Nephron progenitor cell (in vitro differentiated cells): ENCODE measurements around the gene MON1A.
"Not testable (repeated sequence)": the region's sequence is repeated elsewhere in the genome, so short reads cannot be mapped to it uniquely, and the experiment has no call there.

ENCODE experiments used
- DNase-seq: peaks from one replicate; pipeline ENCODE4 v3.0.0; 2021
- H3K27ac Mint-ChIP-seq: 2 replicates; pipeline ENCODE4 v1.8.0; 2021; ENCODE audit warnings: mild to moderate bottlenecking, moderate library complexity, mixed read lengths
- H3K27me3 Mint-ChIP-seq: 2 replicates; pipeline ENCODE4 v1.8.0; 2021; ENCODE audit warnings: mild to moderate bottlenecking, low read depth, mixed read lengths; ENCODE audit not compliant: poor library complexity
- H3K36me3 Mint-ChIP-seq: 2 replicates; pipeline ENCODE4 v1.8.0; 2021; ENCODE audit warnings: low read depth, mixed read lengths
- H3K4me1 Mint-ChIP-seq: 2 replicates; pipeline ENCODE4 v1.8.0; 2021; ENCODE audit warnings: mixed read lengths
- H3K4me3 Mint-ChIP-seq: 2 replicates; pipeline ENCODE4 v1.8.0; 2021; ENCODE audit warnings: mild to moderate bottlenecking, moderate library complexity, mixed read lengths
- H3K9me3 Mint-ChIP-seq: 2 replicates; pipeline ENCODE4 v1.8.0; 2021; ENCODE audit warnings: mild to moderate bottlenecking, moderate library complexity, mixed read lengths
- CTCF ChIP-seq: fragments of 200-600 bp; sonication (generic); IDR thresholded peaks from 2 replicates; pipeline ENCODE4 v1.5.0; 2021; ENCODE audit warnings: antibody characterized with exemption

MON1A gene

DNA sequence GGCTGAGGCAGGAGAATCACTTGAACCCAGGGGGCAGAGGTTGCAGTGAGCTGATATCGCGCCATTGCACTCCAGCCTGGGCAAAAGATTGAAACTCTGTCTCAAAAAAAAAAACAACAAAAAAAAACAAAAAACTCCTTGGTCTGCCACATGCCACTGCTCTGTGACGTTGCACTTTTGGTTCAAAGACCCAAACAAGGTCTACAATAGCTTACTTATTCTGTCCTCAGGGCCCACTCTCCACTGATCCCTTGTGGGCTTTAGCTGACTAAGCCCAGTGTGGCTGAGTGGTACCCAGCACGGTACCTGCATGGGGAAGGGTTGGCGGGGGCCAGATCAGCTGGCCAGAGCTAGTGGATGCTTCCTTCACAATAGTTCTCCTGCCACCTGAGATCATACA, 1.8 kb downstream of the MON1A start:
- Mint-ChIP-seq H3K36me3 (peaks cover 5% of the 10 kb centered on the region), H3K4me3 (no peak overlapping the region), H3K4me1 (peaks cover 34% of the 10 kb centered on the region), H3K27me3 (peaks cover 2% of the 10 kb centered on the region), H3K9me3 (no peaks in the 10 kb centered on the region), H3K27ac (no peak overlapping the region)
- TF ChIP-seq CTCF, result no peak
- DNase-seq, result no peak

- no peak overlapping the region for H3K4me3 Mint-ChIP-seq
- H3K27me3 Mint-ChIP-seq, result peaks cover 2% of the 10 kb centered on the region
Observed at GRCh38 chr3:49926117-49926728, 3.4 kb downstream of the MON1A start.

DNA sequence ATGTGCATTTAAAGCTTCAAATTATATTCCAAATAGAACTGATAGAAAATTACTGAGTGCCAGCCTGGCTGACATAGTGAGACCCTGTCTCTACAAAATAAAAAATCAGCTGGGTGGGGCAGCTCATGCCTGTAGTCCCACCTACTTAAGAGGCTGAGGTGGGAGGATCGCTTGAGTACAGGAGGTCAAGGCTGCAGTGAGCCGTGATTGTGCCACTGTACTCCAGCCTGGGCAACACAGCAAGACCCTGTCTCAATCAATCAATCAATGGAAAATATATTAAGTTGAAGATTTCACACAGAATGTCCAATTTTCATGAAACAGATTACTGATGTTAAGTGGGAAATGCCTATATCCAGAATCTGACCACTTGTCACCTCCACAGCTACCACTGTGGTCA, 4.1 kb downstream of the MON1A start:
- Mint-ChIP-seq H3K27ac (no peak overlapping the region), H3K4me1 (peaks cover 24% of the 10 kb centered on the region), H3K9me3 (no peaks in the 10 kb centered on the region), H3K27me3 (peaks cover 2% of the 10 kb centered on the region), H3K36me3 (peaks cover 5% of the 10 kb centered on the region), H3K4me3 (no peak overlapping the region)
- no peak for TF ChIP-seq CTCF
- DNase-seq, result no peak

More at GRCh38 chr3:49926117-49926728, 3.4 kb downstream of the MON1A start:
- Mint-ChIP-seq H3K36me3 (peaks cover 5% of the 10 kb centered on the region), H3K9me3 (no peaks in the 10 kb centered on the region), H3K27ac (peak overlapping the region; percentile 20), H3K4me1 (peaks cover 31% of the 10 kb centered on the region)
- no peak for TF ChIP-seq CTCF
- DNase-seq, result no peak

DNA sequence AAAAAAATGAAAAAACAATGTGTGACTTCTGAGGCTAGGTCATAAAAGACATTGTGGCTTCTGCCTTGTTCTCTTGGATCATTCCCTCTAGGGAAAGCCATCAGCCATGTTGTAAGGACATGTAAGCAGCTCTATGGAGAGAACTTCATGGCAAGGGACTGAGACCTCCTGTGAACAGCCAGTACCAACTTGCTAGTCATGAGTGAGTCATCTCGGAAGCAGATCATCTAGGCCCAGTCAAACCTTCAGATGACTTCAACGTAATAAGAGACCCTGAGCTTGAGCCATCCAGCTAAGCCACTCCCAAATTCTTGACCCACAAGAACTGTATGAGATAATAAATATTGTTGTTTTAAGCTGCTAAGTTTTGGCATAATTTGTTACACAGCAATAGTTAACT, 4.9 kb downstream of the MON1A start:
- Mint-ChIP-seq H3K27me3 (peaks cover 2% of the 10 kb centered on the region), H3K4me1 (peaks cover 17% of the 10 kb centered on the region)
- TF ChIP-seq CTCF, result no peak

GRCh38 chr3:49917806-49918590, 11.6 kb downstream of the MON1A start:
- not testable (repeated sequence) for DNase-seq, H3K27me3 Mint-ChIP-seq, H3K4me3 Mint-ChIP-seq, H3K4me1 Mint-ChIP-seq, H3K27ac Mint-ChIP-seq, H3K36me3 Mint-ChIP-seq, H3K9me3 Mint-ChIP-seq

More for the DNA sequence above, 4.9 kb downstream of the MON1A start:
- DNase-seq, result no peak
- Mint-ChIP-seq H3K4me3 (no peak overlapping the region), H3K27ac (no peak overlapping the region), H3K36me3 (peaks cover 5% of the 10 kb centered on the region), H3K9me3 (no peaks in the 10 kb centered on the region)

GRCh38 chr3:49916686-49917085, 12.9 kb downstream of the MON1A start:
- H3K4me1 Mint-ChIP-seq, result no peaks in the 10 kb centered on the region
- no peaks in the 10 kb centered on the region for H3K36me3 Mint-ChIP-seq
- peaks cover 16% of the 10 kb centered on the region for H3K27me3 Mint-ChIP-seq
- no peak for TF ChIP-seq CTCF
- H3K9me3 Mint-ChIP-seq, result no peaks in the 10 kb centered on the region
- no peak for DNase-seq
- H3K27ac Mint-ChIP-seq, result no peak overlapping the region
- no peak overlapping the region for H3K4me3 Mint-ChIP-seq
